HK-2 (cell line): ENCODE measurements around the gene FAM204A.
A peak's percentile ranks its signal among the peaks of the same experiment; 100 is the strongest.

Experiments used
- DNase-seq: peaks from one replicate; pipeline ENCODE4 v3.0.0-alpha.2; 2018; ENCODE audit not compliant: unreplicated experiment

Gene FAM204A

DNA sequence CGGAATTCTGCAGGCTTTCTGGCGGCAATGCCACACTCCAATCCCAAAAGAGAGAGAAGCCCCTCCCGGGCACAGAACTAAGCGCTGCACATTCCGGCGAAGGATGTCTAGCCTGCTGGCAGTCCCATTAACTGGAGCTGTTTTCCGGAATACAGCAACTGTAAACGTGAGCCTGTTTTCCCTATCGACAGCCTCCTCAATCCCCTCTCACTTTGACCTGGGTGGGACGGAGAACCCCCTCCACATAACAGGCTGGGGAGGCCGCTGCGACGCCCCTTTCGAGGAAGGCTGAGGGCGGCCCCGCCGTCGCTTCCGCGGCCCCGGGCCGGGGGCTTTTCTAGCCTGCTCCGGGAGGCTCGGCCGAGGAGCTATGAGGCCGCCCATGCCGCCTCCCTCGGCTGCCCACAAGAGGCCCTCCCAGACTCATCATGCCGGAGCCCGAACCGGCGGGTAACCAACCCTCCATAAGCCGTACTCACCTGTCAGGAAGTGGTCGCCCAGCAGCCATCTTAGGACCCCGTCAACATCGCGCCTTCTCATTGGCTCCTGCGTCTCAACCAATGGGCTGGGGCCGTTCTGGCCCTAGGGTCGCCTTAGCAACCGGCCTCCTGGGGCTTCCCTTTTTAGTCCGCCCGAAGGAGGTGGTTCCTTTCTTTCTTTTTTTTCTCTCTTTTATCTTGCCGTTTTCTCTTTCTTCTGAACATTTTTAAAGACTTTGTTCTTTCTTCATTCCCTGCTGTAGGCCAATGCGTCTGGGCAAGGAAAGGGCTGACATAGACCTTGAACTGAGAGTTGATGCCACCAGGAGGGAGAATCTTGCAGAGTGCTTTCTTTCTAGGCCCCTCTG is at the start of gene FAM204A:
Gene FAM204A, minus strand, starts transcription at position 534 of the 847 bp plus-strand sequence. CDS start 5,909 bp downstream, outside the sequence.
- peak; percentile 98 for DNase-seq

DNA sequence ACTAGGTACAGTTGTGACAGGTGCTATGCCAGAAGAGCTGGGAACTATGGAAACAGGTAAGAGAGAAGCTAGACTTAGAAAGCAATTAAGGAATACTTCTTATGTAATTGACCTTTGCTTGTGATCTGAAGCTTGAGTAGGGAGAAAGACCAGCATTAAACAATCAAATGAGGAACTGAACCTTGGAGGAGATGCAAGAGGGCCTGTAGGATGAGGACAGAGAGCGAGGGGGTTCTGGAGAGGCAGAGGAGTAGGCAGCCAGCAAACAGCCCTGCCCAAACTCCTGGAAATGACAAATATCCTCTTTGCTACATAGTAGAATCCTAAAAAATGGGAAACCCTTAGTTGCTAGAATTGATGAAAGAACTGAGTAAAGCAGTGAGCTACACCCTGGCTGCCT is 41.6 kb upstream of the FAM204A start:
- DNase-seq, result no peak

DNA sequence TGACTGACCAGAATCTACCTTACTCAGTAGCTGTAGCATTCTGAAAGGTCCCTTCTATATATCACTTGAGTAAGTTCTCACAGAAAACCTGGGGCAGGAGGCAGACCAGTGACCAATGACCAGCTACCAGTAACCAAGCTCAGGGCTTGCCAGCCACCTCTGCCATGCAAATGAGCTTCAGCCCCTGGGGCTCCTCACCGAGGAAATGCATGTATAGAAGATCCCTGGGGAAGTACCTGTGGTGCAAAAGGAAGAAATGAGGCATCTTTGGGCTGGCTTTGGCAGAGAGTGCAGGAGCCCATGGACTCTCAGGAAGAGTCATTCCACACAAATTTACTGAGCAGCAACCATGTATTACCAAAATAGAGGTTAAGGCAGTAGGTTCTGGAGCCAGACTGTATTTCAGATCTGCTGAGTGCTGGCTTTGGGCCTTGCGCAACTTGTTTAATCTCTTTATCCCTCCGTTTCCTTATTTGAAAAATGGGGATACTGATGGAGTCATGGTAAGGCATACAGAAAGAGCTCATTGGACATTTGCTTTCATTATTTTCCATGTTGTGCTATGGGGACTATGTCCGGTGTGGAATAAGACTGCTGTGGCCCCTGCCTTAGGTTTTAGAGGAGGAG is 41.1 kb upstream of the FAM204A start:
- DNase-seq, result no peak

DNA sequence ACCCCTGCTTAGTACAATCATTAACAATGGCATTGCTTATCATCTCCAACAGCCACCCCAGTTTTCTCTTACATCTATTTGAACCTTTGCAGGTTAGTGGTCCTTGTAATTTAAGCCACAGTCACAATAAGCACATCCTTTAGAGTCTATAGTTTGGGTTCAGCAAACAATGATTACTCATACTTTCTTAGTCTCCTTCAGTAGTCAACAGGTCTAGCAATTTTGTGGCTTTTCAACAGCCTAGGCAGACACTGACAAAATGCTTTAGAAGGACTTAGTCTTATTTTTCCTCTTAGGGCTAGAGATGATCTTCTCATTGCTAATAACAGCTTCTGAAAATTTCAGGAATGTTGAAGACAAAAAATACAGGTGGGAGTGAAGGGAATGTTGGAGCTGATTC is 32.3 kb upstream of the FAM204A start:
- DNase-seq, result no peak

DNA sequence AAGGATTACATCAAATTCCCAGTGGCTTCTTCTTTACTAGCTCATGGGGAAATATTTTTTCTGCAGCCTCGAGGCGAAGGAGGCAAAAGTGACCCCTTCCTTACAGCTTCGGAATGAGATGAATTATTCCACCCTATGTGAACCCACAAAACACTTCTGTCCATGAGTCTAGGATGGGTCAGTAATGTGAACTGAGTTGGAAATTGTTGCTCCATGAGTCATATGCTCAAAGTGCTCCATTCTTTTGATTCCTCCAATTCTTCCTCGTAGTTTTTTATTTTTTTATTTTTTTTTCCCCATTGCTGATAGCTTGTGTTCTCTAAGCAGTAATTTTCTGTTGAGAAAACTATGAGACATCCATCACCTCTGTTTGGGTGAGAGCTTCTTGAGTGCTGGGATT is 31.7 kb upstream of the FAM204A start:
- peak; percentile 7 for DNase-seq

DNA sequence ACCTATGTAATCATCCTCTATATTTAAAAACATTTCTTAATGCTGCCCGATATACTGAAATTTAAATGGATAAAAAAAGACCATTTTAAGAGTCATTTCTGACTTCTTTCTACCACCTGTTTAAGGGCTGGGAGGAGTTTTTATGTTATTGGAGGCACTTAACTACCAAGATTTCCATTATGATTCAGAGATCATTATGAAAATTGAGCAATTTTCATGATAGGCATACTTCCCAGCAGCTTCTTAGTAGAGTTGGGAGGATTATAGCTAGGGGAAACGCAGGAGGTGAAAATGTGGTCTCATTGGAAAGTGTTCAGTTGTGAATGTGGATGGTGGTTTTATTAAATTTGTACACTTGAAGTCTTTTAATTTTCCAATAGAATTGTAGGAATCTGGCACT is 28.4 kb upstream of the FAM204A start:
- no peak for DNase-seq

DNA sequence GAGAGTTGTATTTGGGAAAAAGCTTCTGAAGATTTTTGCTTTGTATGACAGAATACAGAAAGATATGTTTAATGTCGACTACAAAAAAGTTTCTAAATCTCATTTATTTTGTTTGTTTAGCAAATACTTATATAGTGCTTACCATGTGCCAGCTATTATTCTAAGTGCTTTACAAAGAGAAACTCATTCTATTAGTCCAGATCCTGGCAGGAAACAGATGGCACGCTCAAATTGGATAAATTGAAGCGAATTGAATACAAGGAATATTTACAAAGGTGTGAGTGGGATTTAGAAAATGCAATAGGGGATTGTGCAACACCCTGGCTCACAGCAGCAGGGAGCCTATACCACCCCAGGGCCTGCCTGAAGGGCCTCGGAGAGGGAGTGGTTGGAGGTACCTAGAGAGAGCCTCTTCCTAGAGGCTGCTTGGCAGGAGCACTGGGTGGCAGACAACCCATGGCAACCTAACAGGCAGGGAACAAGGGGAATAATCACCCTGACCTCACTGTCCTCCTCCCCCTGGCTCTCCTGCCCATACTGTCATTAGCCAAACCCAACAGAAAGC is 27.6 kb upstream of the FAM204A start:
- DNase-seq, result no peak

DNA sequence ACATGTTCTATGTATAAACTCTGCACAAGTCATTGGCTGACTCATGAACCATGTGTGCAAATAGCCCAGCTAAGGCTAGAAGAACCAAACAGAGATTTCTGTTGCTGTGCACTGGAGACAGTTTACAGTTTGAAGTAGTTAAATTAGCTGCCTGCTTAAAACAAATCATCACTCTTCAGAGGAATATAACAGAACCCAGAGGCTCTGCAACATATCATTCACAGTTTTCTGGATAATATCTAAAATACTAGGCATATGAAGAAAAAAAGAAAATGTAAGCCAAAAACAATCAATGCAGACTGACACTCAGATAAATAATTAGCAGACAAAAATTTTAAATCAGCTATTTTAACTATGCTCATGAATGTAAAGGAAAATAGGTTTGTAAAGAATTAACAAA is 23.6 kb upstream of the FAM204A start:
- DNase-seq, result no peak

DNA sequence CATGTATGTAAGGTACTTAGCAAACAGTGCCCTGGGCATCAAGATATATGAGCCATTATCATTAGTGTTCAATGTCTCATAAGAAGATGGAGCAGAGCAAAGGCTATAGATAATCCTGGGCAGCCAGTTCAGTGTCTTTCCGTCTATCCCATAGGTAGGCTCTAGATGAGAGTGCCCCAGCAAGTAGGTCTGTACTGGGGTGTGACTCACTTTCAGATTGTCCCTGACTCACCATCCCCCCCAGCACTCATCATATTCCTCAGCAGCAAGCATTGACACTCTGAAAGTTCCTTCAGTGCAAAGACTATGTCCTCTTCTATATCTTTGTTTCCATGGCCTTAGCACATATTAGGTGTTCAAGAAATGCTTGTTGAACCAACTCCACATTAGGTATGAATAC is 20.0 kb upstream of the FAM204A start:
- no peak for DNase-seq

DNA sequence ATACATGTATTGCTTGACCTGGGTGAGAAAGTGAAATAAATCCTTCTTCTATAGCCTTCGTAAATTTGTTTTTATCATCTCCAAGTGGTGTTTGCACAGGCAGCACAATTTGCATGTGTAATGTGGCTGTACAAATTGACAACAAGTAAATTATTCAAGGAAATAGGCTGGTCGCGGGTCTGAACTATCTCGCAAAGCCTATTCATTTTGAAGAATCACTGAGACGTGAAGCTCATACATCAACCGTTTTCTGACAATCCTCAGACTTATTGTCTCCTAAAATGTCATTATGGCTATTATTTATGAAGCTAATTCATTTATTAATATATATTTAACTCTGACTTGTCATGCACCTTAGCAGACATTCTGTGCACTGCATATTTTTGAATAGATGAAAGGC is 16.2 kb upstream of the FAM204A start:
- no peak for DNase-seq

DNA sequence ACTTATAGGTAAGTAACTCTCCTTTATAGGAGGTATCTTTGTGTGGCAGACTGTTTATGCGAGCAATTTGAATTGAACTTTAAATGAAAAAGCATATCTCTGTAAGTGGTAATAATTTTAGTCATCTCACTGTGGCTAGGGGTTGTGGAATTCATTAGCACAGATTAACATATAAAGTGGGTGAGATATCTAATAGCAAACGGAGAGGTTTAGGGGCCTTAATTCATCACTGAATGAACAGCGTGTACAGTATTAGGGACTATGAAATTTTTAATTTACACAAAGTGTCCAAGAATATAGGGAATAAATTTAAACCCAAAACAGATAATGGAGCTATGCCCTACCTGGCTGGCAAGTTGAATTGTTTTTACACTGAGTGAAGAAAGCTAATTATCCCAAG is 15.7 kb upstream of the FAM204A start:
- DNase-seq, result no peak

DNA sequence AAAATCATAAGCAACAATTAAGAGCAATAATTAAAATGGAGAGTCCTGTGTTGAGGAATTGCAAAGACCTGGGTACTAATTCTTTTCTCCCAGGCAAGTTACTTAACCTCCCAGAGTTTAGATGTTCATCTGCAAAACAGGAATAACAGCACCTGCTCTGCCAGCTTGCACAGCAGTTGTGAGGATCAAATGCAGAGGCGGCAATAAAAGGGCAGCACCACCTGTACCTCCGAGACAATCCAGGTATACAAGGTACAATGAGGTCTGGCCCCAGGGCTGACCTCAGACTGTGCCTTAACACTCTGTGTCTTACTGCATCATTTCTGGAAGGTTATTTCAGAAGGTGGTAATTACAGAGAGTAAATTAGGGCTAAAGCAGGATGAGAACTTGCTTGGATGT is 14.5 kb upstream of the FAM204A start:
- DNase-seq, result no peak

DNA sequence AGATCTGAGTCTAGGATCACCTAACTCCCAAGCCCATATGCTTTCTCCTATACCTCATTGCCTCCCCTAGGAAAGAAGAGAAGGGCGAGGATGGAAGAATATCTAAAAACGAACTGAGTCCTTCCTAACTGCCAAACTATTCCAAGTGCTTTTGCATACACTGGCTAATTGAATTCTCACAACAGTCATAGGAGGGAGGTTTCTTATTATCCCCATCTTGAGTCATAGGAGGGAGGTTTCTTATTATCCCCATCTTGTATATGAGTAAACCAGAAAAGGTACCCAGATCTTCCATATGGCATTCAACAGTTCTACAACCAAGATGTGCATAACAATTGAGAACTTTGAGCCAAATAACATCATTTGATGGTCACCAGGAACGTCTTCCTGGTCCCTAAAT is 13.1 kb upstream of the FAM204A start:
- no peak for DNase-seq

DNA sequence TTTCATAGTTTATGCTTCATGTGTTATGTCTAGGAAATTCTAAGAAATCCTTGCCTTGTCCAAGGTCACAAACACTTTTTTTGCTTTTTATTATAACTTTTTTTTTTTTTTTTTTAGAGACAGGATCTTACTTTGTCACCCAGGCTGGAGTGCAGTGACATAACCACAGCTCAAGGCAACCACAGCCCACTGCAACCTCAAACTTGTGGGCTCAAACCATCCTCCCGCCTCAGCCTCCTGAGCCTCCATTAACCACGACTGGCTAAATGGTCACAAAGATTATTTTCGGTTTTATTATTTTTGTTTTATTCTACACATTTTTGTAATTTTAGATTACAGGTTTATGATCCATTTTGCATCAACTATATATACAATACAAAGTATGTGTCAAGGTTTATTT is 7.1 kb upstream of the FAM204A start:
- DNase-seq, result no peak

DNA sequence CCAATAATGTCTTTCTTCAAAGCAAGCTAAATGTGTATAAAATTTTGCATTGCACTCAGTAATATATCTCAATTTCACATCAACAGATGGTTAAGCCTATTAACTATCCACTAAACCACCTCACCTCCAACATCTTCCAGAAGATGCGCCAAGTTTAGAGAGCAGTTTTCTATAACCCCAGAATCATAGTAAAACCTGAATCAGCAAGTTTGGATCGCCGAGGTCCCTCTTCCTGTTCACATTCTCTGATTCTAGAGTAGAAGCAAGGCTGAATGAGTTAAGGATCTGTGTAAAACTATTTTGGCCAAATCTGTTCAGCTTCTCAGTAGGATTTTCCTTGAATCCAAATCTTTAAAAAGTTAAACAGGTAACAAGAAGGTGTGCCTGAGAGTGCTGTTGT is 1.4 kb upstream of the FAM204A start:
- DNase-seq, result no peak

DNA sequence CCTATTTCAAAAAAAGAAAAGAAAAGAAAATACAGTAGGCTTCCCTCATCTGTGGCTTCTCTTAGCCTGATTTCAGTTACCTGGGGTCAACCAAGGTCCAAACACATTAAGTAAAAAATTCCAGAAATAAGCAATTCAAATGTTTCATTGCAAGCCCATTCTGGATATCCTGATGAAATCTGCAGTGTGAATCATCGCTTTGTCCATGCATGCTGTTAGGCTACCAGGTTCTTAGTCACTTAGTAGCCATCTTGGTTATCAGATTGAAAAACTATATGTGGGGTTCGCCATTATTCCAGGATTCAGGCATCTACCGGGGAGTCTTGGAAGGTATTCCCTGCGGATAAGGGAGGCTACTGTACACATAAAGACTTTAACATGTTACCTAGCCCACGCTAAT is 991 bp upstream of the FAM204A start:
- DNase-seq, result no peak

DNA sequence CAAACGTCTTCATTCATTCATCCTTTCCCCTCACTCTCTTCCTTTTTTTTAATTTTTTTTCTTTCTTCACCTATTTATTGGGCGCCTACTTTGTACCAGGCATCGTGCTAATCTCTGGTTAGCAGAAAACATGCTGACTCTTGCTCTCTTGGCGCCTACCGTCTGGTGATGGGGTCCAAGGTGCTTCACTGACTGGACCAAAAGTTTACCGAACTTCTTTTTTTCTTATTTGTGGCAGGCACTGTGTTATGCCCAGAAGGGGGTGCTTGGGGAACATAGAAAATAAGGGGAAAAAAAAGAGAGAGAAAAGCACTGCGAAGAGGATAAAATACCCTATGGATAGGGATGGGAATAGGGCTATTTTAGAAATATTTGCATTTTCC is 505 bp upstream of the FAM204A start:
- no peak for DNase-seq

DNA sequence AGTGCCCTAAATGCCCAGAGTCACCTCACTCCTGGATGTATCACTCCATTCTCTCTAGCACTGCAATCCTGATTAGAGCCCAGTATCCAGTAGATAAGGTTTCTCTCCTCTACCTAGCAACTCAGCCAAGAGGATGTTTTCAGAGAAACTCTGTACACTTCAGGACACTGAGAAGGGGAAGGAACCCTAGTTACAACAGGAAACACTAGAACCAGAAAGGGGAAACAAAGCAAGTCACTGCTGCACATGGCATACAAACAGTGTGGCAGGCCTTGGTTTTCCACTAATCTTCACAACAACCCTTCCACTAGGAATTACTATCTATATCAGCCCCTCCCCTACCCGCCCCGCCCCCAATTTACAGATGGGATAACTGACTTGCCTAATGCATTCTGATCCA is 1.6 kb downstream of the FAM204A start:
- no peak for DNase-seq

DNA sequence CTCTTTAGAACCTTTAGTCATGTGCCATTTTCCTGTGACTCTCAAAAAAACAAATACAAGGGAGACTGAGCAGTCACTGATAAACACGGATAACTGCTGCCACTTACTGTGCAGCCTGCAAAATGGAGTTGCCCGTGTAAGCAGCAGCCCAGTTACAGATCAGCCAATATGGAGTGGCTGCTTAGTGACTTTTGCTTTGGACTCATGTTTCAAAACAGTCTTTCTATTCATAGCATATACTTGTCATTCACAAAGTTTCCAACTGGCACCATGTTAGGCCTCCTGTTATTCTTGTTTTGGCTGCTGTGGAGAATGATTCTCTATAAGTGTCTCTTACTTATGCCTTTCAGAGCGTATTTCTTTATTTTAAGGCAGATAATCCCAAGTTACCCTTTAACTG is 3.0 kb downstream of the FAM204A start:
- no peak for DNase-seq

DNA sequence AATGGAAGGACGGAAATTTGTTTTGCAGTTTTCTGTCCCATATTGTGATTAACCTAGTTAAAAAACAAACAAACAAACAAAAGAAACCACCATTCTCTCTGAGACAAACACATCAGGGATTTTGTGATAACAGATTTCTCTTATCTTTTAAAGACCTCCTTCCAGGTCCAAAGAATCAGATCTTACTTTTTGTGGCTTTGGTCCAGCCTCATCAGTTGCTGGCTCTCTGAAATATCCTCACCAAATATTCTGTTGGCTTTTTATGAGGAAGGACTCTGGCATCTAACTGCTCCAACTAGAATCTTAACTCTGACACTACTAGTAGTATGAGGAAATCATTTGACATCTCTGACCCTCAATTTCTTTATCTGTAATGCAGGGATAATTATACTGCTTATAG is 4.8 kb downstream of the FAM204A start:
- no peak for DNase-seq

DNA sequence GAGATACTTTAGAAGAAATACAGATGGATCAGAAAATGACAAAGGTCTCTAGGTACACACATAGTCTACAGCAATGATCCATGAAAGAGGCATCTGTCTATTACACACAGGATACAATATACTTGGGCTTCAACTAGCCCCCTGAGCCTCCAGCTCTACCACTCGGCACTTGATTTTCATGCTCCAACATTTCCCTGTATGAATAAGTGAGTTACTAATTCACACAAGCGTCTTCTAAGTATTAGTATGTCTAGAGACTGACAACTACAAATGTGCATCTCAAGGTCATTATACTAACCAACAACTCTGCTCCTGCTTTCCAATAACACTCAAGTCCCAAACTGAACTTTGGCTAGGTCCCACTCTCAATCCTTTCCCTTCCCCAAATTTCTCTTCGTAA is 8.3 kb downstream of the FAM204A start:
- no peak for DNase-seq

DNA sequence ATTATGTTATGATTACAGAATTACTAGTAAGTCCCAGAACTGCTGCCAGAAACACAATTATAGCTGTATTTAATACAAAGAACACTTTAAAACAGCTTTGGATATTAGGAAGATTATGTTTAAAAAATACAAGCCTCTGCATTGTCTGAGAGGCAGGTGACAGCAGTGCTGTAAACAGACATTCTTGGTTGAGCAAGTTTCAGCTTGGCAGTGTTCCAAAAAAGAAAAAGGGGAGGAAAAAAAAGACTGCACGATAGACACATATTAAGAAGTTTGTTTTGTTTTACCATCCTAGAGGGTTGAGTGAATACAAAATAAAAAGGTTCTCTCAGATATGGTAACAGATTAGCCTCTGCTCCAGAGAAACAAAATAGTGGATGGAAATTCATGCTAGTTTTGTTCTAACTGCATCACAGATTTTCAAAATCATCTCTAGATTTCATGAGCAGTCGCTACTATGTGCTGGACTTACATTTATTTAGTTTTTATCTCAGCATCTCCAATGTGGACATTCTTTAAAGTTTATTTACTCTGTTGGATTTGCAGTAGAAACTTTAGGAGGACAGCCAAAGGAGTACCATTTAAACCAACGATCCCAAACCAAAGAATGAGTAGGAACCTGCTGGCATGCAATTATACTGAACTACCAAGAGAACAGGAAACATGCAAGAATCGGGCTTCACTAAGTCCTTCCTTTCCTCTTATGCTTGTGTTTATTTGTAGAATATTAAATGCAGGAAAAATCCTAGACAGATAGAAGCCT is 9.0 kb downstream of the FAM204A start:
- no peak for DNase-seq

DNA sequence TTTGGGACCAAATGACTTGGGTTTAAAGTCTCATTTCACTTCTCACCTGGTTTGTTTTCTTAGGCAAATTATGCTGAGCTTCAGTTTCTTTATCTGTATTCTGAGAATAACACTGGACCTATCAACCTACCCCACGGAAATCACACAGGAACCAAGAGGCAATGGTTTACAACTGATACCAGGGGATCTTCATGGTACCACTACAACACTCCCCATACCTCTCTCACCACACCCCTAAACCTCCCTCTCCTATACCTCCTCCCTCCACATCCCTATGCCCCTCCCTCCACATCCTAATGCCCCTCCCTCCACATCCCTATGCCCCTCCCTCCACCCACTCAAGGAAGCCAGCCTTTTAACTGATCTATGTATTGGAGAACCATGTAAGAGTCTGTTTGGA is 9.9 kb downstream of the FAM204A start:
- DNase-seq, result no peak
